Kidney (tissue), 14 donors: ENCODE data around the gene FBXW5. TPM values are rescaled to one million over a fixed set of nuclear protein-coding genes. Genes with fewer than 3 reads are reported as not detected.
A peak's percentile ranks its signal among the peaks of the same experiment; 100 is the strongest.

Experiments used
- DNase-seq, 5 donors: peaks; one replicate each; pipeline ENCODE4 v3.0.0-alpha.2; 2013 to 2020
- FAIRE-seq: peaks from 2 replicates; lab custom pipeline; 2012; peaks lifted over from hg19 to GRCh38; lab: Jason Lieb, UNC
- H3K27ac ChIP-seq, 2 donors: one replicate each; pipeline ENCODE4 v1.7.0; 2013; ENCODE audit warnings: low read depth in 2 of 2, low read length in 2 of 2, inconsistent platforms in 1 of 2
- H3K27me3 ChIP-seq: one replicate; pipeline ENCODE4 v1.7.1; 2013; ENCODE audit warnings: low read length, inconsistent platforms; ENCODE audit not compliant: control insufficient read depth, insufficient read depth
- H3K36me3 ChIP-seq, 3 donors: one replicate each; pipeline versions ENCODE4 v1.7.0 to v1.7.1; 2013; ENCODE audit warnings: low read length in 3 of 3, control low read depth in 1 of 3, inconsistent platforms in 1 of 3; ENCODE audit not compliant: insufficient read depth in 3 of 3, control insufficient read depth in 2 of 3
- H3K4me1 ChIP-seq, 3 donors: one replicate each; pipeline versions ENCODE4 v1.7.0 to v1.7.1; 2013; ENCODE audit warnings: low read length in 3 of 3, inconsistent platforms in 1 of 3, low read depth in 1 of 3; ENCODE audit not compliant: control insufficient read depth in 2 of 3, insufficient read depth in 2 of 3
- H3K4me3 ChIP-seq, 3 donors: one replicate each; pipeline versions ENCODE4 v1.7.0 to v1.8.1; 2013; ENCODE audit warnings: low read length in 3 of 3, control low read depth in 1 of 3, inconsistent platforms in 1 of 3
- H3K9ac ChIP-seq, 3 donors: one replicate each; pipeline versions ENCODE4 v1.7.0 to v1.7.1; 2013; ENCODE audit warnings: low read length in 3 of 3, control low read depth in 1 of 3, inconsistent platforms in 1 of 3
- H3K9me3 ChIP-seq, 3 donors: one replicate each; pipeline versions ENCODE4 v1.7.0 to v1.7.1; 2013; ENCODE audit warnings: low read length in 3 of 3, control low read depth in 1 of 3, inconsistent platforms in 1 of 3; ENCODE audit not compliant: control insufficient read depth in 2 of 3, insufficient read depth in 1 of 3
- intact Hi-C: fragments of 100-400 bp; cut with DNase I; formaldehyde crosslinking; loops from one replicate; pipeline ENCODE4 v1.11.1; 2022
- polyA plus RNA-seq: library from polyadenylated mRNA; stranded (reverse); fragments of 350-450 nt; fragmentation: Illumina TruSeq; extraction: RNeasy Lipid Tissue Mini Kit (QIAGEN cat#74804); gene quantifications from one replicate; pipeline ENCODE4 v1.2.3, GENCODE V29; 2014; ENCODE audit warnings: low read depth, low replicate concordance; ENCODE audit not compliant: insufficient read depth
- total RNA-seq: library from RNA; stranded (reverse); fragmentation: NEBNext Ultra II Directional; extraction: Animal tissue kit (Norgen Biotek cat#: 25700); gene quantifications from one replicate; pipeline ENCODE4 v1.2.1, GENCODE V29; 2021
- TF ChIP-seq, protein P1 (sequence below): IDR thresholded peaks from 3 replicates; pipeline ENCODE4 v1.5.1; 2012; ENCODE audit warnings: mild to moderate bottlenecking, moderate library complexity, borderline replicate concordance; ENCODE audit not compliant: insufficient read depth; ENCODE audit errors: extremely low read depth
- donor health status: control.
- donor health status: control.
- donor health status: control.
- donor health status: control.
- donor health status: control.
- donor health status: DM: yes; HTN: yes; CAD: no.
- donor health status: Normal renal cell carcinoma (clear cell type).

Gene FBXW5
- total and polyA plus RNA-seq, 2 donors from 2014 or later: 92.5 to 97.2 TPM

DNA sequence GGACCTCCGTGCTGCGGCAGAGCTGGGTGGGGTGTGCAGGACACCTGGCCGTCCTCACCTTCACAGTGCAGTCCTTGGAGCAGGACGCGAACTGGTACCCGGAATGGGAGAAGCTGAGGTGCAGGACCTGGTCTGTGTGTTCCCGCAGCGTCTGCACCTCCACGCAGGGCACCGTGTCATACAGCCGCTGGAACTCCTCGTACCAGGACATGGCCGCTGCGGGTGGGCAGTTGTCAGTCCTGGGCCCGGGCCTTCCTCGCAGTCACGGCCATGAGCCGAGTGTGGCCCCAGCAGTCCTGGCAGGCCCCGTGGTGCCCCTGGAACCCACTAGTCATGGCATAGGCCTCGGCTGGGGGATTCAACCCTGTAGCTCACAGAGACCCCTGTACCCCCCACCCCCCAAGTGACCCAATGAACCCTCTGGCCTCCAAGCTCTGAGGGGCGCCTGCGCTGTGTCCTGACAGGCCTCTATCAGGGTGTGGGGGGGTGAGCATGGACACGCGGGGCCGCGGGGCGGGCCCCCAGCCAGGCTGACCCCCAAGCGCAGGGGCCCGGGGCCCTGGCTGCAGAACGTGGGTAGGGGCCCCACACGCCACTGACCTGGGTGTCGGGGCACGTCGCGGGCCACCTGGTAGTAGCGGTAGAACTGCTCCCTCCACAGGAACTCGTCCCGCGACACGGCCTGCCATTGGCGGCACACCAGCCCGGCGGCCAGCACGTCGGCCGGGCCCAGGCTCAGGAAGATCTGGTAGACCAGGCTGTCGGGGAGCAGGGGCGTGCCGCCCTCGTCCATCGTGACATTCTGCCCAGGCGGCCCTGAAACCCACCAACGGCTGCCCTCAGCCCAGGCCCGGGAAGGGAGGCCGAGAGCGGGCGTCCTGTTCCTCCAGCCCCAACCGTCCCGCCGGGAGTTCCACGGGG, 987 bp downstream of the FBXW5 start:
- Histone ChIP-seq H3K9me3 (no peaks in the 10 kb centered on the region), H3K4me1 (peaks cover 0 to 16% (median 4%) of the 10 kb centered on the region in 3 donors), H3K36me3 (peaks cover 0 to 23% (median 7%) of the 10 kb centered on the region in 3 donors), H3K27me3 (no peaks in the 10 kb centered on the region), H3K27ac (peak overlapping the region; percentile 68 to 83), H3K9ac (peak overlapping the region in 2 of 3 donors; percentile 50 to 67), H3K4me3 (peak overlapping the region; percentile 30 to 84 (median 63))
- FAIRE-seq (no peak), DNase-seq (peak in 1 of 5 donors; percentile 90)
- TF ChIP-seq, protein P1, sequence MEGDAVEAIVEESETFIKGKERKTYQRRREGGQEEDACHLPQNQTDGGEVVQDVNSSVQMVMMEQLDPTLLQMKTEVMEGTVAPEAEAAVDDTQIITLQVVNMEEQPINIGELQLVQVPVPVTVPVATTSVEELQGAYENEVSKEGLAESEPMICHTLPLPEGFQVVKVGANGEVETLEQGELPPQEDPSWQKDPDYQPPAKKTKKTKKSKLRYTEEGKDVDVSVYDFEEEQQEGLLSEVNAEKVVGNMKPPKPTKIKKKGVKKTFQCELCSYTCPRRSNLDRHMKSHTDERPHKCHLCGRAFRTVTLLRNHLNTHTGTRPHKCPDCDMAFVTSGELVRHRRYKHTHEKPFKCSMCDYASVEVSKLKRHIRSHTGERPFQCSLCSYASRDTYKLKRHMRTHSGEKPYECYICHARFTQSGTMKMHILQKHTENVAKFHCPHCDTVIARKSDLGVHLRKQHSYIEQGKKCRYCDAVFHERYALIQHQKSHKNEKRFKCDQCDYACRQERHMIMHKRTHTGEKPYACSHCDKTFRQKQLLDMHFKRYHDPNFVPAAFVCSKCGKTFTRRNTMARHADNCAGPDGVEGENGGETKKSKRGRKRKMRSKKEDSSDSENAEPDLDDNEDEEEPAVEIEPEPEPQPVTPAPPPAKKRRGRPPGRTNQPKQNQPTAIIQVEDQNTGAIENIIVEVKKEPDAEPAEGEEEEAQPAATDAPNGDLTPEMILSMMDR: no peak
- intact Hi-C loops: loop anchor here (10.0 kb wide), 2 partner anchors 99 to 149 kb away; partner anchors contain the start of genes AJM1, CCDC183, PHPT1 and TMEM141

DNA sequence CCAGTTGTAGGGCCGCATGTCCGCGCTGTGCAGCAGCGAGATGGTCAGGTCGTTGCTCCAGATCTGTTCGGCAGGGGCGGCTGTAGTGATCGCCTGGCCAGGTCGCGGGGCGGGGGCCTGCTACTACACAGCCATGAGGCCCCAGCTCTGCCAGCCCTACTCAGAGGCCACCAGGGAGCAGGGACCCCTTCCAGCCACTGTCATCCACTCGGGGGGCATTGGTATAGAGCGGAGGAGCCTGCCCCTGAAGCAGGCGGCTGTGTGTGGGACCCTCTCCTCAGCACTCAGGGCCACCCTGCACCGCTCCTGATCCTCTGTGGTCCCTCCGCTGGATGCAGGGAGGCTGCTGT, 1.7 kb downstream of the FBXW5 start:
- Histone ChIP-seq H3K4me3 (no peak overlapping the region), H3K9ac (no peak overlapping the region), H3K27me3 (no peaks in the 10 kb centered on the region), H3K36me3 (peaks cover 0 to 23% (median 7%) of the 10 kb centered on the region in 3 donors), H3K4me1 (peaks cover 0 to 12% (median 2%) of the 10 kb centered on the region in 3 donors), H3K27ac (no peak overlapping the region), H3K9me3 (no peaks in the 10 kb centered on the region)
- FAIRE-seq (no peak), DNase-seq (peak in 1 of 5 donors; percentile 80)
- TF ChIP-seq, protein P1: no peak
- intact Hi-C loops: loop anchor here (10.0 kb wide), 2 partner anchors 98 to 148 kb away; partner anchors contain the start of genes AJM1, CCDC183, PHPT1 and TMEM141

DNA sequence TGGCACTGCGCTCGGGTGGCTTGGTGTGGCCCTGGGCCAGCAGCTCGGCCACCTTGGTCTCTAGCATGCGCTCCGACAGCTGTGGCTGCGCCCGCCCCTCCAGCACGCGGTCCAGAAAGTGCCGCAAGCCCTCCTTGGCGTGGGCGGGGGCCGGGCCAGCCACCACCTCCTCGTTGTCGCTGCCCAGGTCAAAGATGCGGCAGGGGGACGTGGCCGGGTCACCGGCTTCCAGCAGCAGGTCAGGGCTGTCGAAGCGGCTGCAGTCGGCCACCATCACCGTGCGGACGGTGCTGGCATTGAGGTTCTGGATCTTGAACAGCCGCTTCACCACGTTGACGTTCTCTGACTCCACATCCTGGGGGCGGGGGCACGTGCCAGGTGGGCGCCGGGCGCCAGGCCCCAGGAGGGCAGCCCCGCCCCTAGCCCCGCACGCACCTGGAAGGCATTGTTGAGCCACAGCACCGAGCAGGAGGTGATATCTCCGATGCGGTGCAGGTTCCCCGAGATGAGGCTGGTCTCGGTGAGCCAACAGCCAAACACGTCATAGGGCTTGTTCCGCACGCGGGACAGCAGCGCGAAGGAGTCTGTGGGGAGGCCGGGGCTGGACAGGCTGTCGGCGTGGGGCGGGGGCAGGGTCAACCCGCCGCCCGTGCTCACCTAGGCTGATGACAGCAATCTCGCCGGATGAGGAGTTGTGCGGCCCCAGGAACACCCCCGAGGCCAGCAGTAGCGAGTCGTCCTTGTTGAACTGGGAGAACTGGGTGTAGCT, 2.2 kb downstream of the FBXW5 start:
- Histone ChIP-seq H3K9me3 (no peaks in the 10 kb centered on the region), H3K27me3 (no peaks in the 10 kb centered on the region), H3K27ac (no peak overlapping the region), H3K9ac (no peak overlapping the region), H3K4me1 (peaks cover 0 to 10% (median 0%) of the 10 kb centered on the region in 3 donors), H3K4me3 (no peak overlapping the region), H3K36me3 (peaks cover 0 to 23% (median 7%) of the 10 kb centered on the region in 3 donors)
- intact Hi-C loops: loop anchor here (10.0 kb wide), 2 partner anchors 97 to 147 kb away; partner anchors contain the start of genes AJM1, CCDC183, PHPT1 and TMEM141
- TF ChIP-seq, protein P1: no peak
- DNase-seq (peak in 2 of 5 donors; percentile 59 to 80), FAIRE-seq (no peak)
